Lung (tissue), 12 donors: ENCODE results near the gene PCGF2. TPM values are rescaled to one million over a fixed set of nuclear protein-coding genes. Genes with fewer than 3 reads are reported as not detected.

Experiments
- ATAC-seq: fragments of 200-7000 bp; cut with Tn5 transposase; one replicate; pipeline ENCODE4 v1.9.1; 2020; ENCODE audit warnings: moderate number of reproducible peaks; ENCODE audit not compliant: insufficient read depth, low FRiP score
- DNase-seq, 3 donors: peaks; one replicate each; pipeline ENCODE4 v3.0.0-alpha.2; 2013 to 2017
- H3K27ac ChIP-seq, 2 donors: one replicate each; pipeline ENCODE4 v1.5.1; 2013; ENCODE audit warnings: mild to moderate bottlenecking in 2 of 2, moderate library complexity in 2 of 2, control low read depth in 1 of 2, inconsistent platforms in 1 of 2, low read depth in 1 of 2, low read length in 1 of 2
- H3K27me3 ChIP-seq, 3 donors: one replicate each; pipeline ENCODE4 v1.5.1; 2013; ENCODE audit warnings: low read length in 2 of 3; ENCODE audit not compliant: control insufficient read depth in 3 of 3, insufficient read depth in 3 of 3
- H3K36me3 ChIP-seq, 4 donors: one replicate each; pipeline ENCODE4 v1.5.1; 2013; ENCODE audit warnings: low read length in 4 of 4, mild to moderate bottlenecking in 1 of 4, moderate library complexity in 1 of 4; ENCODE audit not compliant: control insufficient read depth in 4 of 4, insufficient read depth in 4 of 4
- H3K4me1 ChIP-seq, 5 donors: one replicate each; pipeline ENCODE4 v1.5.1; 2013; ENCODE audit warnings: low read length in 5 of 5, mild to moderate bottlenecking in 2 of 5, moderate library complexity in 1 of 5; ENCODE audit not compliant: control insufficient read depth in 5 of 5, insufficient read depth in 5 of 5
- H3K4me3 ChIP-seq: one replicate; pipeline ENCODE4 v1.5.1; 2013; ENCODE audit warnings: mild to moderate bottlenecking, control low read depth, moderate library complexity
- H3K9ac ChIP-seq, 2 donors: one replicate each; pipeline ENCODE4 v1.5.1; 2013; ENCODE audit warnings: low read length in 2 of 2, control low read depth in 1 of 2; ENCODE audit not compliant: insufficient read depth in 1 of 2
- H3K9me3 ChIP-seq, 4 donors: one replicate each; pipeline ENCODE4 v1.5.1; 2013; ENCODE audit warnings: low read length in 3 of 4, mild to moderate bottlenecking in 1 of 4, moderate library complexity in 1 of 4; ENCODE audit not compliant: control insufficient read depth in 4 of 4, insufficient read depth in 3 of 4
- WGBS, 2 donors: extraction: QIAGEN DNeasy Blood & Tissue Kit; methylation state at CpG; one replicate each; pipeline ENCODE4 v1.1.7; 2013; 5-methylcytosine and 5-hydroxymethylcytosine counted together
- polyA plus RNA-seq, 2 donors: library from polyadenylated mRNA; stranded (reverse); fragments of 200-250 nt; gene quantifications; one replicate each; pipeline ENCODE4 v1.2.1, GENCODE V29; 2013
- total RNA-seq, 2 donors: library from RNA; depleted of rRNA in 1 of 2; stranded (reverse); fragments of >200 nt in 1 of 2; gene quantifications; one replicate each; pipeline ENCODE4 v1.2.1, GENCODE V29; 2014 to 2021
- TF ChIP-seq, protein P1 (sequence below): IDR thresholded peaks from 2 replicates; pipeline ENCODE4 v1.5.1; 2012; ENCODE audit warnings: mild to moderate bottlenecking; ENCODE audit errors: control extremely low read depth, extremely low read depth
- donor health status: control.
- donor health status: control.
- donor health status: Bipolar disorder and iron deficiency.
- donor health status: healthy.
- donor health status: DM: yes; HTN: yes; CAD: no.

Gene PCGF2
- total and polyA plus RNA-seq, 4 donors, result 17.1 to 61.4 (median 36.2) TPM

- Histone ChIP-seq H3K4me1 (peaks cover 0 to 17% (median 6%) of the 10 kb centered on the region in 5 donors), H3K27me3 (no peaks in the 10 kb centered on the region), H3K9ac (no peak overlapping the region), H3K27ac (no peak overlapping the region), H3K9me3 (no peaks in the 10 kb centered on the region), H3K4me3 (no peak overlapping the region), H3K36me3 (peaks cover 4 to 47% (median 22%) of the 10 kb centered on the region in 4 donors)
- TF ChIP-seq, protein P1, sequence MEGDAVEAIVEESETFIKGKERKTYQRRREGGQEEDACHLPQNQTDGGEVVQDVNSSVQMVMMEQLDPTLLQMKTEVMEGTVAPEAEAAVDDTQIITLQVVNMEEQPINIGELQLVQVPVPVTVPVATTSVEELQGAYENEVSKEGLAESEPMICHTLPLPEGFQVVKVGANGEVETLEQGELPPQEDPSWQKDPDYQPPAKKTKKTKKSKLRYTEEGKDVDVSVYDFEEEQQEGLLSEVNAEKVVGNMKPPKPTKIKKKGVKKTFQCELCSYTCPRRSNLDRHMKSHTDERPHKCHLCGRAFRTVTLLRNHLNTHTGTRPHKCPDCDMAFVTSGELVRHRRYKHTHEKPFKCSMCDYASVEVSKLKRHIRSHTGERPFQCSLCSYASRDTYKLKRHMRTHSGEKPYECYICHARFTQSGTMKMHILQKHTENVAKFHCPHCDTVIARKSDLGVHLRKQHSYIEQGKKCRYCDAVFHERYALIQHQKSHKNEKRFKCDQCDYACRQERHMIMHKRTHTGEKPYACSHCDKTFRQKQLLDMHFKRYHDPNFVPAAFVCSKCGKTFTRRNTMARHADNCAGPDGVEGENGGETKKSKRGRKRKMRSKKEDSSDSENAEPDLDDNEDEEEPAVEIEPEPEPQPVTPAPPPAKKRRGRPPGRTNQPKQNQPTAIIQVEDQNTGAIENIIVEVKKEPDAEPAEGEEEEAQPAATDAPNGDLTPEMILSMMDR, result no peak
- DNase-seq (no peak), ATAC-seq (no peak)
- WGBS, 2 donors, result 93 to 94% methylated on average over 18 of the region's 18 CpGs
Measured at GRCh38 chr17:38709104-38709820, 38.9 kb downstream of the PCGF2 start.

- WGBS, 2 donors, result 76 to 81% methylated on average over 21 of the region's 21 CpGs
- Histone ChIP-seq H3K27ac (no peak overlapping the region), H3K4me3 (no peak overlapping the region), H3K36me3 (peaks cover 0 to 36% (median 12%) of the 10 kb centered on the region in 4 donors), H3K27me3 (no peaks in the 10 kb centered on the region), H3K9ac (no peak overlapping the region), H3K4me1 (peaks cover 0 to 32% (median 7%) of the 10 kb centered on the region in 5 donors), H3K9me3 (no peaks in the 10 kb centered on the region)
- ATAC-seq (no peak), DNase-seq (no peak)
- TF ChIP-seq, protein P1, result no peak
Measured at GRCh38 chr17:38707678-38708351, 40.3 kb downstream of the PCGF2 start.

GRCh38 chr17:38706505-38707216 is 41.5 kb downstream of the PCGF2 start:
- H3K4me1 ChIP-seq, result peaks cover 0 to 40% (median 8%) of the 10 kb centered on the region in 5 donors

More at GRCh38 chr17:38706505-38707216, 41.5 kb downstream of the PCGF2 start:
- TF ChIP-seq, protein P1, result no peak
- H3K4me3 ChIP-seq, result peak overlapping the region; percentile 59
- H3K27me3 ChIP-seq, result no peaks in the 10 kb centered on the region
- H3K9me3 ChIP-seq, result no peaks in the 10 kb centered on the region
- WGBS, 2 donors, result 13 to 23% methylated on average over 20 of the region's 20 CpGs
- no peak overlapping the region for H3K9ac ChIP-seq
- ATAC-seq, result no peak
- peak overlapping the region; percentile 87 to 97 for H3K27ac ChIP-seq
- peaks cover 0 to 25% (median 7%) of the 10 kb centered on the region in 4 donors for H3K36me3 ChIP-seq
- DNase-seq, result peak in 1 of 3 donors; percentile 48
